B cell (primary cell): Measurements from ENCODE around the gene EFNA5.

Experiments used
- EZH2 ChIP-seq: IDR thresholded peaks from 2 replicates; pipeline ENCODE4 v1.6.1; 2012; ENCODE audit warnings: borderline replicate concordance, low read depth, mild to moderate bottlenecking, moderate library complexity, low read length; ENCODE audit not compliant: insufficient read depth, poor library complexity, severe bottlenecking
- TF ChIP-seq, protein P1 (sequence below): fragments of 200-600 bp; IDR thresholded peaks from one replicate; pipeline ENCODE4 v1.8.0; 2022; ENCODE audit warnings: antibody characterized with exemption, mild to moderate bottlenecking

GRCh38 chr5:107636068-107636467 is 34.7 kb downstream of the EFNA5 start:
- TF ChIP-seq, protein P1, sequence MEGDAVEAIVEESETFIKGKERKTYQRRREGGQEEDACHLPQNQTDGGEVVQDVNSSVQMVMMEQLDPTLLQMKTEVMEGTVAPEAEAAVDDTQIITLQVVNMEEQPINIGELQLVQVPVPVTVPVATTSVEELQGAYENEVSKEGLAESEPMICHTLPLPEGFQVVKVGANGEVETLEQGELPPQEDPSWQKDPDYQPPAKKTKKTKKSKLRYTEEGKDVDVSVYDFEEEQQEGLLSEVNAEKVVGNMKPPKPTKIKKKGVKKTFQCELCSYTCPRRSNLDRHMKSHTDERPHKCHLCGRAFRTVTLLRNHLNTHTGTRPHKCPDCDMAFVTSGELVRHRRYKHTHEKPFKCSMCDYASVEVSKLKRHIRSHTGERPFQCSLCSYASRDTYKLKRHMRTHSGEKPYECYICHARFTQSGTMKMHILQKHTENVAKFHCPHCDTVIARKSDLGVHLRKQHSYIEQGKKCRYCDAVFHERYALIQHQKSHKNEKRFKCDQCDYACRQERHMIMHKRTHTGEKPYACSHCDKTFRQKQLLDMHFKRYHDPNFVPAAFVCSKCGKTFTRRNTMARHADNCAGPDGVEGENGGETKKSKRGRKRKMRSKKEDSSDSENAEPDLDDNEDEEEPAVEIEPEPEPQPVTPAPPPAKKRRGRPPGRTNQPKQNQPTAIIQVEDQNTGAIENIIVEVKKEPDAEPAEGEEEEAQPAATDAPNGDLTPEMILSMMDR = no peak
- TF ChIP-seq EZH2 = no peak
